Fibroblast of villous mesenchyme (primary cell): ENCODE measurements around the gene PLEKHA5. TPM values are rescaled to one million over a fixed set of nuclear protein-coding genes. Genes with fewer than 3 reads are reported as not detected.

Experiments used
- DNase-seq: peaks from one replicate; pipeline ENCODE4 v3.0.0-alpha.2; 2010; ENCODE audit warnings: low read depth
- H3K4me3 ChIP-seq: 2 replicates; pipeline ENCODE4 v1.5.1; 2011; ENCODE audit warnings: low read depth, mild to moderate bottlenecking, low read length
- CTCF ChIP-seq: IDR thresholded peaks from 2 replicates; pipeline ENCODE4 v1.5.1; 2012; ENCODE audit warnings: low read depth, mild to moderate bottlenecking, low read length; ENCODE audit not compliant: insufficient read depth
- small RNA-seq: library from RNA; depleted of rRNA; stranded (forward); fragments of <200 nt; gene quantifications from one replicate; pipeline ENCODE3, GENCODE V24; 2012
- total RNA-seq: library from RNA; depleted of rRNA; stranded (reverse); fragments of >200 nt; gene quantifications from 2 replicates; pipeline ENCODE4 v1.2.3, GENCODE V29; 2012

Gene PLEKHA5
- total RNA-seq, 1 donor, result 37.1 TPM

DNA sequence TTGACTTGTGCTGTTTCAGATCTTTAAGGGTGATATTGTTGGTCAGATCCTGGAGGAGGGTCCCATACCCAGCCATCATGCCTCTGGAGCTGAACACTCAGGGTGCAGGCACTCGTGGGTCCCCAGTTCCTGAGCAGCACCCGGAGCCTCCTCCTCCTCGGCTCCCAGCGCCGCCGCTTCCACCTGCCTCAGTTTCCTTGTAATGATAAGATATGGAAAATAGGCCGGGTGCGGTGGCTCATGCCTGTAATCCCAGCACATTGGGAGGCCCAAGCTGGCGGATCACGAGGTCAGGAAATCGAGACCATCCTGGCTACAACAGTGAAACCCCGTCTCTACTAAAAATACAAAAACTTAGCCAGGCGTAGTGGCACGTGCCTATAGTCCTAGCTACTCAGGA, 289.6 kb downstream of the PLEKHA5 start:
- TF ChIP-seq CTCF, result no peak
- no peak for DNase-seq
- no peak overlapping the region for H3K4me3 ChIP-seq

- no peak for TF ChIP-seq CTCF
- H3K4me3 ChIP-seq, result no peak overlapping the region
- DNase-seq, result no peak
Measured at GRCh38 chr12:19421503-19422282, 292.2 kb downstream of the PLEKHA5 start.

DNA sequence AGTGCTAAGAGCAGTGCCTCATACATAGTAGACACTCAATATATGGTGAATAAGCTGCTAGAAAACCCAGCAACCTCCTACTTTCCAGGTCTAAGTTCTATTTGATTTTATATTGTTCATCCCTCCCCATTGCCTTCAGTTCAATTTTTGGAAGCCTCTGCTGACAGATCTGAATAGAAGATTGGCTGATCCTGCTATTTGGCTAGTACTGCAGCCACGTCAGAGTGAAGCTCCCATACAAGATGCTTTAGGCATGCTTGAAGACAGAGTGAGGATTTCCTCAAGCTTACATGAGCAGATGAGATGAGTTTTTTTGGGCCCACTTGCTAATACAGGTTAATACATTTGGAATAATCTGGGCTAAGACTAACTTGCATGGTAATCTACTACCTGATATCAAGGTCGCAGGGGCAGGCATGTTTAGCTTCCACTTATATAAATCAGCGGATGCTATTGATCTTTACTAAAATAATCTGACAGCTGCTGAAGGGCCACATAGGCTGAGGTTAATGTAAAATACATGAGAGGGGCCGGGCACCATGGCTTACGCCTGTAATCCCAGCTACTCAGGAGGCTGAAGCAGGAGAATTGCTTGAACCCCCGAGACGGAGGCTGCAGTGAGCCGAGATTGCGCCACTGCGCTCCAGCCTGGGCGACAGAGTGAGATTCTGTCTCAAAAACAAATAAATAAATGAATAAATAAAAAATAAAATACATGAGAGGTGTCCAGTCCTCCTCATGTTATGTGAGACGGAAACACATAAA, 293.8 kb downstream of the PLEKHA5 start:
- no peak for DNase-seq
- no peak for TF ChIP-seq CTCF
- no peak overlapping the region for H3K4me3 ChIP-seq

Small RNA genes within 50 kb of the gene (small RNA-seq; reads per million reads assigned to genes)
- not detected for gene AC091805.2
- gene RN7SL67P, result not detected
